BLaER1 (cell line): ENCODE results near the gene SLC12A3.
A peak's percentile ranks its signal among the peaks of the same experiment; 100 is the strongest.

Experiments used
- H3K27ac ChIP-seq: shearing (Covaris generic); formaldehyde crosslinking; 2 replicates; pipeline ENCODE4 v1.8.1; 2022
- H3K27me3 ChIP-seq: shearing (Covaris generic); formaldehyde crosslinking; 2 replicates; pipeline ENCODE4 v1.8.1; 2022
- H3K36me3 ChIP-seq: shearing (Covaris generic); formaldehyde crosslinking; 2 replicates; pipeline ENCODE4 v1.8.1; 2022
- H3K4me1 ChIP-seq: shearing (Covaris generic); formaldehyde crosslinking; 2 replicates; pipeline ENCODE4 v1.8.1; 2022
- H3K4me2 ChIP-seq: shearing (Covaris generic); formaldehyde crosslinking; 2 replicates; pipeline ENCODE4 v1.8.1; 2022
- H3K4me3 ChIP-seq: shearing (Covaris generic); formaldehyde crosslinking; 2 replicates; pipeline ENCODE4 v1.8.1; 2022
- H3K9ac ChIP-seq: shearing (Covaris generic); formaldehyde crosslinking; 2 replicates; pipeline ENCODE4 v1.8.1; 2022
- H3K9me3 ChIP-seq: shearing (Covaris generic); formaldehyde crosslinking; 2 replicates; pipeline ENCODE4 v1.8.1; 2022
- H4K20me1 ChIP-seq: shearing (Covaris generic); formaldehyde crosslinking; 2 replicates; pipeline ENCODE4 v1.8.1; 2022
- Cebpa-rat ChIP-seq: shearing (Covaris generic); IDR thresholded peaks from 2 replicates; pipeline ENCODE4 v1.8.1; 2022

The SLC12A3 gene

DNA sequence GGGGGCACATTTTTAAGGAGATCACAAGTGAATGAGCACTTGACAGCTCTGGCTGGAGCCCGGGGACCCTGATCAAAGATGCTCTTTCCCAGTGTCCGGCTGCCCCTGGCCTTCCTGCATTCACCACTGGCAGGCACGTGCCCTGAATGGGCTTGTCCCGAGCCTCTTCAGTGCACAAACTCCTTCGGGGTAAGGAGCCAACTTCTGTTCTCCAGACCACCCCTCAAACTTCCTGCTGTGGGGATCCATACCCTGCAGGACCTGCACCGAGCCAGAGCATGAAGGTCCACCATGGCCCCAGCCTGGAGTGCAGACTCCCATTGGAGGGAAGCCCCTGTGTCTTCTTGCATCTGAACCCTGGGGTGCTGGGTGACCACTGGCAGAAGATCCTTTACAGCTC lies 9.8 kb upstream of the SLC12A3 start:
- Histone ChIP-seq H3K4me1 (peaks cover 51% of the 10 kb centered on the region), H3K4me3 (no peak overlapping the region), H3K9ac (no peak overlapping the region), H3K36me3 (no peaks in the 10 kb centered on the region), H3K4me2 (no peak overlapping the region), H3K27me3 (no peaks in the 10 kb centered on the region), H3K27ac (no peak overlapping the region), H4K20me1 (no peaks in the 10 kb centered on the region), H3K9me3 (no peaks in the 10 kb centered on the region)
- no peak for TF ChIP-seq Cebpa-rat

DNA sequence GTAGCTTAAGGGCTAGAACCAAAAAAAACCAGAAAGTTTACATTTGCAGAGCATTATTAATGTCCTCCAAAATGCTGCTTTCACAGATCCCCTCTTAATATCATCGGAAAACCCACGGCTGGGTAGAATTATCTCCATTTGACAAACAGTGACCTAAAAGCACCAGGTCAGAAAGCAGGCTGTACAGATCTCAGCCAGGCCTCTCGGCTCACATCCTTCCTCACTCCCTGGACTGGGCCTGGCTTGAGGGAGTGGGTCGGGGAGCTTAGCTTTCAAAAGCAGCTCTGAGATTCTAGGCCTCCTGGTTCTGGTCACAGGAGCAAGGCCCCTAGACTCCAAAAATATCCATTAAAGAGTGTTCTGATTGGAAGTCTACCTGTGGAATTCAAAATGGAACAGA lies 9.1 kb upstream of the SLC12A3 start:
- Histone ChIP-seq H4K20me1 (no peaks in the 10 kb centered on the region), H3K4me3 (no peak overlapping the region), H3K9ac (no peak overlapping the region), H3K4me1 (peaks cover 51% of the 10 kb centered on the region), H3K4me2 (no peak overlapping the region), H3K27ac (no peak overlapping the region), H3K27me3 (no peaks in the 10 kb centered on the region), H3K36me3 (no peaks in the 10 kb centered on the region), H3K9me3 (no peaks in the 10 kb centered on the region)
- no peak for TF ChIP-seq Cebpa-rat

DNA sequence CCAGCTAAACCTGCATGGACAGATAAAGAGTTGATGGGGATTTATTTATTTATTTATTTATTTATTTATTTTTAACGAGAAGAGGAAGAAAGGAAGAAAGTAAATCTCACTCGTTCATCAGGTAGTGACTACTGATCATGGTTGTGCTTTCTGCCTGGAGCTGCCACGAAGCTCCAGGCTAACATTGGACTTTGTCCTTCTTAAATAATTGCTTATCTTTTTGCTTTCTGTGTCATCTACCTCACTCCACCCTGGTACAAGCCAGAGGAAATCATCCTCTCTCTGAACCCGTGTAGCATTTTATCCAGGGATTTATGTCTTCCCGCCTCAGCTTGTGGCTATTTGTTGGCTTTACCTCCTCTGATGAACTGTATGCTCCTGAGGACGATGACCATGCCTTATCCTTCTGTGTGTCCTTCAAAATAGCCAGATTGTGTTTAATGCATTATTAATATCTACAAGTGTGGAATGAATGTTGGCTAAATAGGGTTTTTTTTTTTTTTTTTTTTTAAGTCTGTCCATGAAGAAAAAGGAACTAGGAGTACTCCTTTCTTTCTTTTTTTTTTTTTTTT lies 8.0 kb upstream of the SLC12A3 start:
- H3K4me2 ChIP-seq = no peak overlapping the region
- no peaks in the 10 kb centered on the region for H3K27me3 ChIP-seq
- TF ChIP-seq Cebpa-rat = no peak
- H3K9ac ChIP-seq = no peak overlapping the region
- H3K9me3 ChIP-seq = no peaks in the 10 kb centered on the region
- H3K36me3 ChIP-seq = no peaks in the 10 kb centered on the region
- H3K27ac ChIP-seq = no peak overlapping the region
- no peak overlapping the region for H3K4me3 ChIP-seq
- H4K20me1 ChIP-seq = no peaks in the 10 kb centered on the region
- peaks cover 58% of the 10 kb centered on the region for H3K4me1 ChIP-seq

DNA sequence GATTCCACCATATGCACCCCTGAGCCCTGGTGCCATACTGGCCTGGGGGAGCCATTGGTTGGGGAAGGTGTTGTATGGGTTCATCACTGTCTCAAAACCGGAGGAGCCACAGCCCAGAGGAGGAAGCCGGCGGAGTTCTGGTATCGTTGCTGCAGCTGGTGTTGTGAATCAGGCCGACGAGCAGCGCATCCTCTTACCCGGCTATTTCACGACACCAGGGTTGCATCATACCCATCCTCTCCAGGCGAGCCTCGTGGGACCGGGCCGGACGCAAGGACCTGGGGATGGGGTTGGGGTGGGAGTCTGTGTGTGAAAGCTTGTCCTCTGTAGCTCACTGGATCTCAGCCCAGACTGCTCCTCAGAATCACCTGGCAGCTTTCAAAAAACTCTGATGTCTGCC lies 6.6 kb upstream of the SLC12A3 start:
- Histone ChIP-seq H3K27me3 (no peaks in the 10 kb centered on the region), H3K4me3 (0 out of 2 replicates have a peak overlapping the region, but pooled peaks have one; percentile 26), H4K20me1 (no peaks in the 10 kb centered on the region), H3K9ac (peak overlapping the region; percentile 65), H3K27ac (peak overlapping the region; percentile 92), H3K36me3 (no peaks in the 10 kb centered on the region), H3K4me1 (peaks cover 62% of the 10 kb centered on the region), H3K4me2 (peak overlapping the region; percentile 96), H3K9me3 (no peaks in the 10 kb centered on the region)
- peak; percentile 96 for TF ChIP-seq Cebpa-rat

- Histone ChIP-seq H3K27me3 (no peaks in the 10 kb centered on the region), H3K36me3 (no peaks in the 10 kb centered on the region), H3K4me3 (no peak overlapping the region), H4K20me1 (no peaks in the 10 kb centered on the region), H3K9ac (peak overlapping the region; percentile 78; the same call in 1 of the 2 replicates), H3K4me1 (peaks cover 67% of the 10 kb centered on the region), H3K9me3 (no peaks in the 10 kb centered on the region), H3K27ac (peak overlapping the region; percentile 92), H3K4me2 (peak overlapping the region; percentile 96)
- no peak for TF ChIP-seq Cebpa-rat
These were observed 5.4 kb upstream of the SLC12A3 start for GRCh38 chr16:56859636-56860035.

DNA sequence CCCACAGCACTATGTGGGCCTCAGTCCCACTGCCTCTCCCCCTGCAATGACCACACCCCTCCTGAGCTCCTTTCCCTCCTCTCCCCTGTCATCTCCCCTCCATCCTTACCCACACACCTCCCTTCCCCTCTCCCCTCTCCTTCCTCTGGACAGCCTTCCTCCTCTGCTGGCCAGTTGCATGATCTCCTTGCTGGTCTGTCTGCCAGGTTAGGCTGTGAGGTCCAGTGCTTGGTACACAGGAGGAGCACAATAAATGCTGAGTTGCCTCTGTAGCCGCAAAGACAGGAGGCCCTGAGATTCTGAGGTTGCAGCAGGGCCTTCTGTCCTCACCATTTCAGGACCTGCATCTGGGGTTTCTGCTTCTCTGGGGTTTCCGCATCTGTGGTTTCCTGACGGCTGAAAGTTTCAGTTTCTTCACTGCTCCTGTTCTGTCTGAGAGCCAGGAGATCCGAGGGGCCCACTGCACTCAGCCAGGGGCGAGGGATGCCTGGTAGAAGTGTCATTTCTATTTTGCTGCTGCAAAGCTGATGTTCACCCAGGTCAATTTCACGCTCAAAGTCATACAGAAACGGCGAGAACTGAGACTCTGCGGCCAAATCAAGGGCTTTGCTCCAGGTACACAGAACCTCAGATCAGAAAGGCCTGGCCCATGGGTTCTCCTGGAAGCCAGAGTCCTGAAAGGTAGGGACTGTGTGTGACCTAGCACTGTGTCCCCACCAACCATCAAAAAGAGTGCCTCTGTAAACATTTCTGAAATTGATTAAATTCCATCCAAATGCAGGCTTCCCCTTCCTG lies 4.6 kb upstream of the SLC12A3 start:
- no peaks in the 10 kb centered on the region for H3K9me3 ChIP-seq
- H3K4me1 ChIP-seq = peaks cover 67% of the 10 kb centered on the region
- H3K36me3 ChIP-seq = no peaks in the 10 kb centered on the region
- H3K4me2 ChIP-seq = peak overlapping the region; percentile 96
- H3K27me3 ChIP-seq = no peaks in the 10 kb centered on the region
- H3K4me3 ChIP-seq = peak overlapping the region; percentile 47; the same call in 1 of the 2 replicates
- H3K9ac ChIP-seq = peak overlapping the region; percentile 78
- H3K27ac ChIP-seq = peak overlapping the region; percentile 92
- no peaks in the 10 kb centered on the region for H4K20me1 ChIP-seq
- TF ChIP-seq Cebpa-rat = no peak; the same call in 1 of the 2 replicates

DNA sequence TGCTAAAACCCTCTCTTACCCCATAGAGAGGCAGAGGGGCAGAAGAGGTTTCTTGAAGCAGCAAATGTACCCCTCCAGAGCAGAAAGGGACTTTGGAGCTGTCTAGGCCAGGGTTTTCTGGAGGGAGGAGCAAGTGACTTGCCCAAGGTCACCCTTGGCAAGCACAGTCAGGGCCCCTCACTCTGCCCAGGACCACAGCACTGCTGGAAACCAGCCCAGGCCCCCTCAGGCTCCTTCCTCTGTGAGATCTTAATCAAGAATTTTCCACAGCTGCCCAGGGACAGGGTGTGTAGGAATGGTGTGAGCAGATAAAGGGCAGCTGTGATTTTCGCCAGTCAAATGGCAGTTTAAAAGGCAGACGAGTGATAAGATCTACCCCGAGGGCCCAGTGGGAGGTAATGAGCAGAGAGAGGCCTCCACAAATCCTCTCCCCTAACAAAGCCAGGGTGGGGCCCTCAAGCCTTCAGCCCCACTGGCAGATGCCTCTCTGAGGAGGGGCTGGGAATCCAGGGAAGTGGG lies 3.9 kb upstream of the SLC12A3 start:
- H3K4me1 ChIP-seq = peaks cover 68% of the 10 kb centered on the region
- H3K9me3 ChIP-seq = no peaks in the 10 kb centered on the region
- no peaks in the 10 kb centered on the region for H3K27me3 ChIP-seq
- peak overlapping the region; percentile 78 for H3K9ac ChIP-seq
- H3K4me2 ChIP-seq = peak overlapping the region; percentile 96
- peak overlapping the region; percentile 92 for H3K27ac ChIP-seq
- no peak overlapping the region for H3K4me3 ChIP-seq
- no peaks in the 10 kb centered on the region for H3K36me3 ChIP-seq
- no peaks in the 10 kb centered on the region for H4K20me1 ChIP-seq
- no peak for TF ChIP-seq Cebpa-rat

GRCh38 chr16:56861756-56862155 lies 3.3 kb upstream of the SLC12A3 start:
- no peaks in the 10 kb centered on the region for H4K20me1 ChIP-seq
- no peak for TF ChIP-seq Cebpa-rat
- H3K27me3 ChIP-seq = no peaks in the 10 kb centered on the region
- H3K4me1 ChIP-seq = peaks cover 74% of the 10 kb centered on the region
- no peaks in the 10 kb centered on the region for H3K9me3 ChIP-seq
- H3K4me2 ChIP-seq = peak overlapping the region; percentile 96
- no peak overlapping the region for H3K4me3 ChIP-seq
- no peaks in the 10 kb centered on the region for H3K36me3 ChIP-seq
- peak overlapping the region; percentile 92 for H3K27ac ChIP-seq
- peak overlapping the region; percentile 78 for H3K9ac ChIP-seq

DNA sequence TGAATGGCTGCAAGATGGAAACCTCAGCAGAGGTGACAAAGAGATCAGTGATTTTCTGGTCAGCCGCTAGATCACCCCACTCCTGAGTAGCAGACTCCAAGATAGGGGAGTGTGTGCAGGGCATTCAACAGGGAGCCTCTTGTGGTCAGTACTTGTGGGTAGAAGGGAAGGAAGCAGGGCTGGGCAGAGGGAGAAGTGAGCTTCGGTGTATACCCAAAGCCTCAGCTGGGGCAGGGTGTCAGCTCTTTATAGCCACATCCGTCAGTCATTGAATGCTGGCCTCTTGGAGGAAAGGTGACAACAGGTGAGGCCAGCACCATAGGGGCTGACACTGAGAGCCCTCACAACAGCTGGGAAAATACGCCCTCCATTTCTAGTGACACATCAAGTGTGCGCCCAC lies 2.2 kb upstream of the SLC12A3 start:
- H3K27me3 ChIP-seq = no peaks in the 10 kb centered on the region
- peak overlapping the region; percentile 96 for H3K4me2 ChIP-seq
- H3K4me3 ChIP-seq = no peak overlapping the region
- peaks cover 77% of the 10 kb centered on the region for H3K4me1 ChIP-seq
- no peaks in the 10 kb centered on the region for H4K20me1 ChIP-seq
- no peaks in the 10 kb centered on the region for H3K36me3 ChIP-seq
- H3K9me3 ChIP-seq = no peaks in the 10 kb centered on the region
- TF ChIP-seq Cebpa-rat = no peak
- H3K27ac ChIP-seq = peak overlapping the region; percentile 92
- no peak overlapping the region for H3K9ac ChIP-seq

DNA sequence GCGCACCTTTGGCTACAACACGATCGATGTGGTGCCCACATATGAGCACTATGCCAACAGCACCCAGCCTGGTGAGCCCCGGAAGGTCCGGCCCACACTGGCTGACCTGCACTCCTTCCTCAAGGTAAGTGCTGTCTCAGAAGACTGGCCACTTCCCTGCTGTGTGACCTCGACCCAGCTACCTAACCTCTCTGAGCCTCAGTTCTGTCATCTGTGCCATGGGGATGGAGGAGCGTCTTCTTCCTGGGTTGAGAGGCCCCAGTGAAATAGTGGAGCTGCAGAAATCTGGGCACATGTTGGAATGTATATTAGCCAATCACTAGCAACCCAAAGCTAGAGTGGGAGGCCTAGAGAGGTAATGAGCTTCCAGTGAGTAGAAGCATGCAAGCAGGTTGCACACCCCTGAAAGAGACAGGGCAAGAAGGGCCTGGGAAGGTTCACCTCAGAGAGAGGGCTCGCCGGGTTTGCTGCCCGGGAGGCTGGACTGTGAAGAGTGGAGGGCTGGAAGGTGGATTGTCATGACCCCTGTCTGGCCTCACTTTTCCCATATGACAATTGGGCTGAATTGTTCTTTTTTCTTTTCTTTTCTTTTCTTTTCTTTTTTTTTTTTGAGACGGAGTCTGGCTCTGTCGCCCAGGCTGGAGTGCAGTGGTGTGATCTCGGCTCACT lies 521 bp downstream of the SLC12A3 start:
- no peak overlapping the region for H3K4me3 ChIP-seq
- no peaks in the 10 kb centered on the region for H4K20me1 ChIP-seq
- no peak for TF ChIP-seq Cebpa-rat
- H3K4me1 ChIP-seq = peaks cover 75% of the 10 kb centered on the region
- no peaks in the 10 kb centered on the region for H3K27me3 ChIP-seq
- no peaks in the 10 kb centered on the region for H3K36me3 ChIP-seq
- H3K9ac ChIP-seq = no peak overlapping the region
- no peaks in the 10 kb centered on the region for H3K9me3 ChIP-seq
- H3K4me2 ChIP-seq = no peak overlapping the region
- no peak overlapping the region for H3K27ac ChIP-seq
